ENCODE measurements around the gene MYL3.

The MYL3 gene

GRCh38 chr3:46881596-46882376 is 18.5 kb upstream of the MYL3 start:
- Histone ChIP-seq H3K27ac (ENCODE audit: low read depth, low read length) (no peak overlapping the region), H3K36me3 (ENCODE audit: control insufficient read depth, insufficient read depth, low read length) (no peaks in the 10 kb centered on the region), H3K9ac (ENCODE audit: low read depth, low read length) (no peak overlapping the region), H3K4me1 (ENCODE audit: control insufficient read depth, insufficient read depth, low read length) (peaks cover 16% of the 10 kb centered on the region; the same call in 1 of the 2 replicates), H3K4me3 (ENCODE audit: low read depth, low read length) (peak overlapping the region; percentile 77), H3K27me3 (ENCODE audit: control insufficient read depth, insufficient read depth, low read length) (peaks cover 92% of the 10 kb centered on the region), H3K9me3 (ENCODE audit: control insufficient read depth, insufficient read depth, low read length) (no peaks in the 10 kb centered on the region)

GRCh38 chr3:46880884-46881595 is 17.8 kb upstream of the MYL3 start:
- peak overlapping the region; percentile 77 for H3K4me3 ChIP-seq (ENCODE audit: low read depth, low read length)
- H3K9ac ChIP-seq (ENCODE audit: low read depth, low read length): no peak overlapping the region
- H3K9me3 ChIP-seq (ENCODE audit: control insufficient read depth, insufficient read depth, low read length): no peaks in the 10 kb centered on the region
- peaks cover 16% of the 10 kb centered on the region; the same call in 1 of the 2 replicates for H3K4me1 ChIP-seq (ENCODE audit: control insufficient read depth, insufficient read depth, low read length)
- peaks cover 93% of the 10 kb centered on the region for H3K27me3 ChIP-seq (ENCODE audit: control insufficient read depth, insufficient read depth, low read length)
- H3K27ac ChIP-seq (ENCODE audit: low read depth, low read length): no peak overlapping the region
- no peaks in the 10 kb centered on the region for H3K36me3 ChIP-seq (ENCODE audit: control insufficient read depth, insufficient read depth, low read length)

- H3K36me3 ChIP-seq (ENCODE audit: control insufficient read depth, insufficient read depth, low read length): no peaks in the 10 kb centered on the region
- H3K4me1 ChIP-seq (ENCODE audit: control insufficient read depth, insufficient read depth, low read length): peaks cover 9% of the 10 kb centered on the region; the same call in 1 of the 2 replicates
- H3K9me3 ChIP-seq (ENCODE audit: control insufficient read depth, insufficient read depth, low read length): no peaks in the 10 kb centered on the region
- H3K4me3 ChIP-seq (ENCODE audit: low read depth, low read length): no peak overlapping the region
- H3K9ac ChIP-seq (ENCODE audit: low read depth, low read length): no peak overlapping the region
- peaks cover 86% of the 10 kb centered on the region for H3K27me3 ChIP-seq (ENCODE audit: control insufficient read depth, insufficient read depth, low read length)
- no peak overlapping the region for H3K27ac ChIP-seq (ENCODE audit: low read depth, low read length)
These were observed 15.7 kb upstream of the MYL3 start for GRCh38 chr3:46878781-46879436.

- Histone ChIP-seq H3K27me3 (ENCODE audit: control insufficient read depth, insufficient read depth, low read length) (peaks cover 89% of the 10 kb centered on the region), H3K9me3 (ENCODE audit: control insufficient read depth, insufficient read depth, low read length) (no peaks in the 10 kb centered on the region), H3K4me3 (ENCODE audit: low read depth, low read length) (no peak within 1 kb of the TSS), H3K9ac (ENCODE audit: low read depth, low read length) (no peak within 1 kb of the TSS), H3K36me3 (ENCODE audit: control insufficient read depth, insufficient read depth, low read length) (no peaks in the 10 kb centered on the region), H3K27ac (ENCODE audit: low read depth, low read length) (no peak within 1 kb of the TSS), H3K4me1 (ENCODE audit: control insufficient read depth, insufficient read depth, low read length) (0 out of 2 replicates have a peak, but pooled peaks cover 4% of the 10 kb centered on the region)
These were observed 14.3 kb upstream of the MYL3 start, which contains the start of gene PTH1R for GRCh38 chr3:46877406-46878125. TSS of gene PTH1R (plus strand) at chr3:46877721. CDS start at chr3:46883560, 5,839 bp downstream.

DNA sequence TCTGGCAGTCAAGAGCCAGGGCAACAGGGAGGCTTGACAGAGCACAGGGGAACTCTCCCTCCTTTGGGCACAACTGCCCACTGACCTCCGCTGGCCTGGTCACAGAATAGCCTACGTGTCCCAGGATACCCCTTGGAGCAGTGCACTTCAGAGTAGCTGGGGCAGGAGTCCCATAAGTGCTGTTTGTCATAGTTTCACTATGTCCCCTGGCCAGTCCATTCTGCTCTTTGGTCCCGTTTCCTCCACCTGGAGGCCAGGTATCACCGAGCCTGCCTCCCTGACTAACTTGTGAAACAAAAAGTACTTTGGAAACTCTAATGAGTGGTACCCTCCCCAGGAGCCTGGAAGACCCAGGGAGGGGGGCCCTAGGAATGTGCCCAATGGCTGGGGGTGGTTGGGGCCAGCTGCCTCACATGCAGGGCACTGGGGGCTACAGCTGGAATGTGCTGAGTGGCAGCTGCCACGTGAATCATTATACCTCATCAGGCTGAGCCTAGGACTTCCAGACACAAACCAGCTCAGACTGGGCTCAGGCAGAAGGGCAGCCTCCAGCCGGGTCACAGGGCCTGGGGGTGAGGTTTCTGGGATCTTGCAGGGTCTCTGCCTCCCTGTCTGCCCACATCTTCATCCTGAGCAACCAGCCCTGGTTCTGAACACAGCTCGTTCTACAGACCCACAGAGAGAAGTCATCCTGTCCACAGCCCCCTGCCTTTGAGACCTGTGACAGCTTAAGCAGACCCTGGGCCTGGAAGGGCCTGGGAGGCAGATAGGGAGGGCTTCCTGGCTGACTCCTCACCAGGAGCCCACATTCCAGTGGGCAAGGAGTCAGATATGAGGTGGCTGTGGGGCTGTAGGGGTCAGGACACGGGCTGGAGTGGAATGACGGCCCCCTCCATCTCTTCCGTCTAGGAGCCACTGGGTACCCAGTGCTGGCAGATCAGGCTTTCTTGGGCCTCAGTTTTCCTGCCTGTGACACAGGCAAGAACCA is 13.4 kb upstream of the MYL3 start:
- no peak overlapping the region for H3K4me3 ChIP-seq (ENCODE audit: low read depth, low read length)
- peaks cover 82% of the 10 kb centered on the region for H3K27me3 ChIP-seq (ENCODE audit: control insufficient read depth, insufficient read depth, low read length)
- H3K27ac ChIP-seq (ENCODE audit: low read depth, low read length): no peak overlapping the region
- no peaks in the 10 kb centered on the region for H3K36me3 ChIP-seq (ENCODE audit: control insufficient read depth, insufficient read depth, low read length)
- no peak overlapping the region for H3K9ac ChIP-seq (ENCODE audit: low read depth, low read length)
- H3K4me1 ChIP-seq (ENCODE audit: control insufficient read depth, insufficient read depth, low read length): 0 out of 2 replicates have a peak, but pooled peaks cover 4% of the 10 kb centered on the region
- H3K9me3 ChIP-seq (ENCODE audit: control insufficient read depth, insufficient read depth, low read length): no peaks in the 10 kb centered on the region

DNA sequence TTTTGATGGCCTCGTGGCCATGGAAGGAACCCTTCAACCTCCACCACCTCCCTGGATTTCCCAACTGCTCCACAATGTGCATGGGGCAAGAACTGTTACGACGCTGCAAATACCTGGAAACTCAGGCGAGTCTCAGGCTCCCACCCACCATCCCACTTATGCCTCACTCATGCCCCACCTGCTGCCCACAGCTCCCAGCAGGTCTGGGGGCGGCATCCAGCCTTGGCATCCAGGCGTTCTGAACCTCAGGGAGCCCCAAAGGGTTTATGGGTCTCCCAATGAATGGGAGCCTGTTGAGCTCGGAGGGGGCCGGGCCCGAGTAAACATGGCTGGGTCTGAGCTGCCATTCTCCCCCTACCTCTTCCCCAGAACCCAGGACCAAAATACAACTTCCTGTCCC is 12.3 kb upstream of the MYL3 start:
- Histone ChIP-seq H3K9ac (ENCODE audit: low read depth, low read length) (no peak overlapping the region), H3K27me3 (ENCODE audit: control insufficient read depth, insufficient read depth, low read length) (peaks cover 71% of the 10 kb centered on the region), H3K27ac (ENCODE audit: low read depth, low read length) (no peak overlapping the region), H3K9me3 (ENCODE audit: control insufficient read depth, insufficient read depth, low read length) (no peaks in the 10 kb centered on the region), H3K36me3 (ENCODE audit: control insufficient read depth, insufficient read depth, low read length) (no peaks in the 10 kb centered on the region), H3K4me1 (ENCODE audit: control insufficient read depth, insufficient read depth, low read length) (0 out of 2 replicates have a peak, but pooled peaks cover 4% of the 10 kb centered on the region), H3K4me3 (ENCODE audit: low read depth, low read length) (no peak overlapping the region)

GRCh38 chr3:46874430-46874829 is 11.2 kb upstream of the MYL3 start:
- no peaks in the 10 kb centered on the region for H3K36me3 ChIP-seq (ENCODE audit: control insufficient read depth, insufficient read depth, low read length)
- no peak overlapping the region for H3K4me3 ChIP-seq (ENCODE audit: low read depth, low read length)
- H3K9ac ChIP-seq (ENCODE audit: low read depth, low read length): no peak overlapping the region
- H3K9me3 ChIP-seq (ENCODE audit: control insufficient read depth, insufficient read depth, low read length): no peaks in the 10 kb centered on the region
- 0 out of 2 replicates have a peak, but pooled peaks cover 4% of the 10 kb centered on the region for H3K4me1 ChIP-seq (ENCODE audit: control insufficient read depth, insufficient read depth, low read length)
- H3K27me3 ChIP-seq (ENCODE audit: control insufficient read depth, insufficient read depth, low read length): peaks cover 60% of the 10 kb centered on the region
- H3K27ac ChIP-seq (ENCODE audit: low read depth, low read length): no peak overlapping the region

DNA sequence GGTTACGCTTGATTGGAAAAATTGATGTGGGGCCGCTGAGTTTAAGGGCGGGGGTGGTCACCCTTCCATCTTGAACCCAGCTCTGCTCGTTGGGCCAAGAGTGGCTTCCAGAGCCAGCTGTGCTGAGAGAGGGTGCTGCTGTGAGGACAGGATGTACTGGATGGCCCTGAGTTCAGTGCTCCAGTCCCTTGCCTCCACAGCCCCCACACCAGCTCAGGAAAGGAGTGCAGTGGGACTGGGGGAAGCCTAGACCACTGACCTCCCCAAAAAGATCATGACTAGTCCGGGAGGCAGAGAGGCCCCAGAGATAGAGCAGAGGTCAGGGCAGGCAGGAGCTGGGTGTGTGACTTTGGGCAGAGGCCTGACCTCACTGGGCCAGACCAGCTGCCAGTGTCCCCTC is 10.3 kb upstream of the MYL3 start:
- Histone ChIP-seq H3K9me3 (ENCODE audit: control insufficient read depth, insufficient read depth, low read length) (no peaks in the 10 kb centered on the region), H3K9ac (ENCODE audit: low read depth, low read length) (no peak overlapping the region), H3K4me3 (ENCODE audit: low read depth, low read length) (no peak overlapping the region), H3K4me1 (ENCODE audit: control insufficient read depth, insufficient read depth, low read length) (no peaks in the 10 kb centered on the region), H3K27ac (ENCODE audit: low read depth, low read length) (no peak overlapping the region), H3K27me3 (ENCODE audit: control insufficient read depth, insufficient read depth, low read length) (peaks cover 51% of the 10 kb centered on the region), H3K36me3 (ENCODE audit: control insufficient read depth, insufficient read depth, low read length) (no peaks in the 10 kb centered on the region)

GRCh38 chr3:46871222-46871621 is 8.0 kb upstream of the MYL3 start:
- H3K27ac ChIP-seq (ENCODE audit: low read depth, low read length): no peak overlapping the region
- H3K9me3 ChIP-seq (ENCODE audit: control insufficient read depth, insufficient read depth, low read length): no peaks in the 10 kb centered on the region
- no peak overlapping the region for H3K4me3 ChIP-seq (ENCODE audit: low read depth, low read length)
- no peak overlapping the region for H3K9ac ChIP-seq (ENCODE audit: low read depth, low read length)
- H3K36me3 ChIP-seq (ENCODE audit: control insufficient read depth, insufficient read depth, low read length): no peaks in the 10 kb centered on the region
- H3K27me3 ChIP-seq (ENCODE audit: control insufficient read depth, insufficient read depth, low read length): peaks cover 29% of the 10 kb centered on the region
- no peaks in the 10 kb centered on the region for H3K4me1 ChIP-seq (ENCODE audit: control insufficient read depth, insufficient read depth, low read length)
